T-cell (primary cell): ENCODE results near the gene RBM5. TPM values are rescaled to one million over a fixed set of nuclear protein-coding genes. Genes with fewer than 3 reads are reported as not detected.

Experiments used
- ATAC-seq, 4 experiments: fragments of 200-7000 bp in 3 of 4; fragments of 150-1000 bp in 1 of 4; cut with Tn5 transposase; replicated peaks in 1 of 4; 1 replicate in 3 of 4; 2 replicates in 1 of 4; pipeline ENCODE4 v1.10.0; 2021; ENCODE audit warnings: moderate library complexity in 3 of 4, mild to moderate bottlenecking in 2 of 4, moderate number of reproducible peaks in 1 of 4
- CTCF ChIA-PET, 2 donors: fragments of 300-600 bp; sonication (Branson Sonifier 250); formaldehyde crosslinking; loops; one replicate each; lab custom pipeline; 2022; ENCODE audit warnings: antibody characterized with exemption in 2 of 2; lab: Charles Lee
- POLR2A ChIA-PET, 2 donors: fragments of 300-600 bp; sonication (Branson Sonifier 250); formaldehyde crosslinking; loops; one replicate each; lab custom pipeline; 2022; ENCODE audit warnings: antibody characterized with exemption in 2 of 2; lab: Charles Lee
- DNase-seq, 35 experiments: peaks; one replicate each; pipeline versions ENCODE4 v3.0.0 to v3.0.0-alpha.2; 2013 to 2023
- H3K27ac ChIP-seq: one replicate; pipeline ENCODE4 v1.5.1; 2013; ENCODE audit warnings: low read length
- H3K27me3 ChIP-seq, 2 experiments: replicated peaks in 1 of 2; 1 replicate in 1 of 2; 2 replicates in 1 of 2; pipeline versions ENCODE4 v1.6.1 to v1.7.0; 2013; ENCODE audit warnings: low read length in 1 of 2, mixed read lengths in 1 of 2; ENCODE audit not compliant: control insufficient read depth in 2 of 2, insufficient read depth in 2 of 2; ENCODE audit errors: extremely low read depth in 1 of 2
- H3K36me3 ChIP-seq, 2 donors: 1 replicate in 1 of 2; 2 replicates in 1 of 2; pipeline versions ENCODE4 v1.6.1 to v1.7.0; 2013; ENCODE audit warnings: low read length in 1 of 2; ENCODE audit not compliant: control insufficient read depth in 2 of 2, insufficient read depth in 1 of 2; ENCODE audit errors: extremely low read depth in 1 of 2
- H3K4me1 ChIP-seq, 2 experiments: 1 replicate in 1 of 2; 2 replicates in 1 of 2; pipeline versions ENCODE4 v1.6.1 to v1.7.0; 2013; ENCODE audit warnings: low read length in 2 of 2, mixed read lengths in 1 of 2; ENCODE audit not compliant: insufficient read depth in 2 of 2, control insufficient read depth in 1 of 2; ENCODE audit errors: extremely low read depth in 1 of 2
- H3K4me3 ChIP-seq, 2 donors: 1 replicate in 1 of 2; 2 replicates in 1 of 2; pipeline versions ENCODE4 v1.5.1 to v1.7.0; 2013; ENCODE audit warnings: mild to moderate bottlenecking in 2 of 2, low read length in 1 of 2, moderate library complexity in 1 of 2; ENCODE audit not compliant: control insufficient read depth in 1 of 2; ENCODE audit errors: extremely low read depth in 1 of 2
- H3K9me3 ChIP-seq: 2 replicates; pipeline ENCODE4 v1.7.0; 2013
- H3K27ac Mint-ChIP-seq, 2 donors: one replicate each; pipeline ENCODE4 v1.8.0; 2020 to 2021; ENCODE audit warnings: mild to moderate bottlenecking in 2 of 2, mixed read lengths in 2 of 2
- H3K27me3 Mint-ChIP-seq, 2 donors: one replicate each; pipeline ENCODE4 v1.8.0; 2021 to 2022; ENCODE audit warnings: mixed read lengths in 2 of 2
- H3K36me3 Mint-ChIP-seq: one replicate; pipeline ENCODE4 v1.8.0; 2021; ENCODE audit warnings: mixed read lengths
- H3K4me1 Mint-ChIP-seq, 3 donors: one replicate each; pipeline ENCODE4 v1.8.0; 2020 to 2022; ENCODE audit warnings: mixed read lengths in 3 of 3, mild to moderate bottlenecking in 1 of 3
- H3K4me3 Mint-ChIP-seq, 3 donors: one replicate each; pipeline ENCODE4 v1.8.0; 2020 to 2022; ENCODE audit warnings: mild to moderate bottlenecking in 3 of 3, mixed read lengths in 3 of 3, moderate library complexity in 3 of 3
- H3K9me3 Mint-ChIP-seq, 3 donors: one replicate each; pipeline ENCODE4 v1.8.0; 2020 to 2022; ENCODE audit warnings: mixed read lengths in 3 of 3
- WGBS: methylation state at CpG from one replicate; pipeline ENCODE4 v1.1.5; 2013; ENCODE audit warnings: missing lambda C conversion rate; ENCODE audit not compliant: insufficient coverage; 5-methylcytosine and 5-hydroxymethylcytosine counted together
- total RNA-seq, 35 experiments: library from RNA in 6 of 35; stranded (reverse) in 6 of 35; fragments of 120-200 nt in 1 of 35; gene quantifications; one replicate each; pipeline versions ENCODE4 v1.2.1 to v1.2.4 and lab custom pipeline; 2013 to 2026

The RBM5 gene
- total RNA-seq, 5 donors from 2014 or later (not counting 1 experiment from before 2014, with no cell fraction given), result 293 to 354 (median 316) TPM

GRCh38 chr3:50118237-50118636 lies 29.5 kb downstream of the RBM5 start:
- no peak for DNase-seq
- H3K27ac ChIP-seq, result no peak overlapping the region
- peaks cover 0 to 4% (median 0%) of the 10 kb centered on the region in 3 donors for H3K4me1 Mint-ChIP-seq
- no peak overlapping the region for H3K4me3 Mint-ChIP-seq
- ChIA-PET CTCF (no interaction called here), POLR2A (no interaction called here)
- H3K27me3 ChIP-seq, result no peaks in the 10 kb centered on the region
- no peak overlapping the region for H3K27ac Mint-ChIP-seq
- ATAC-seq, result no peak
- no peaks in the 10 kb centered on the region for H3K9me3 Mint-ChIP-seq
- H3K4me1 ChIP-seq, result peaks cover 0 to 7% of the 10 kb centered on the region in 2 experiments
- no peaks in the 10 kb centered on the region for H3K9me3 ChIP-seq
- peaks cover 19 to 80% of the 10 kb centered on the region in 2 donors for H3K36me3 ChIP-seq
- H3K27me3 Mint-ChIP-seq, result no peaks in the 10 kb centered on the region
- H3K36me3 Mint-ChIP-seq, result peaks cover 49% of the 10 kb centered on the region
- 100% methylated on average over 3 of the region's 10 CpGs for WGBS
- no peak overlapping the region for H3K4me3 ChIP-seq

DNA sequence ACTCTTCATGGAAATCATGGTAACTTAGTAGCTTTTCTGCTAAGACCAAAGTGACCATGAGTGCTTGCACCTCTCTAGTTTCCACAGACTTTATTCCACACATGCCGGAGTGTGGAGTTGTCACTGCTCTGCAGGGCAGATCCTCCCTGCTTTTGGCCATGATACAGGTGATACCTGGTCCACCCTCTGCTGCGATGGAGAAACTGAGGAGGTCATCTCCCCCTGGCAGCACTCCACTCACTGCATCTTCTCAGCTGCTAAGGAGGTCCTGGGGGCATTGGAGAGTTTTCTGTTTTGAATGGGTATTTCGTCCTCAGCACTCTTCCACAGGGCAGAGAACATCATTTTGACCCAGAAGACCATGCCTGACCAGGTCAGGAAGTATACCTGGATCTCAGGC lies 31.1 kb downstream of the RBM5 start:
- ATAC-seq (no peak), DNase-seq (no peak)
- Mint-ChIP-seq H3K4me1 (peaks cover 0 to 4% (median 0%) of the 10 kb centered on the region in 3 donors), H3K9me3 (no peaks in the 10 kb centered on the region), H3K27me3 (no peaks in the 10 kb centered on the region), H3K27ac (no peak overlapping the region), H3K4me3 (no peak overlapping the region), H3K36me3 (peaks cover 35% of the 10 kb centered on the region)
- CTCF ChIA-PET, result interaction anchor here in 1 of 2 donors (1.5 kb wide), 1 partner anchor 127 kb away, joined by 5 read pairs; no protein-coding TSS in a partner anchor
- Histone ChIP-seq H3K27me3 (no peaks in the 10 kb centered on the region), H3K4me1 (peaks cover 0 to 11% of the 10 kb centered on the region in 2 experiments), H3K9me3 (no peaks in the 10 kb centered on the region), H3K27ac (no peak overlapping the region), H3K4me3 (no peak overlapping the region), H3K36me3 (peaks cover 15 to 65% of the 10 kb centered on the region in 2 donors)
- WGBS, result no CpG with 5 or more reads among the region's 3 CpGs
- POLR2A ChIA-PET, result interaction anchor here in 1 of 2 donors (0.6 kb wide), 1 partner anchor 16 kb away, joined by 5 read pairs; no protein-coding TSS in a partner anchor

- H3K27ac Mint-ChIP-seq, result no peak overlapping the region
- Histone ChIP-seq H3K4me1 (peaks cover 0 to 11% of the 10 kb centered on the region in 2 experiments), H3K4me3 (no peak overlapping the region), H3K27me3 (no peaks in the 10 kb centered on the region), H3K36me3 (peaks cover 15 to 57% of the 10 kb centered on the region in 2 donors), H3K9me3 (no peaks in the 10 kb centered on the region), H3K27ac (no peak overlapping the region)
- H3K36me3 Mint-ChIP-seq, result peaks cover 30% of the 10 kb centered on the region
- ChIA-PET CTCF (interaction anchor here (0.6 to 1.5 kb wide), 5 partner anchors 27 to 317 kb away, joined by 3 to 5 read pairs (median 3); partner anchors contain the start of gene INKA1 (in 1 of the 2)), POLR2A (no interaction called here)
- DNase-seq (no peak), ATAC-seq (peak in 2 of 4 experiments; percentile 6 to 7)
- WGBS, result 89% methylated on average over 8 of the region's 10 CpGs
- H3K4me1 Mint-ChIP-seq, result peaks cover 0 to 4% (median 0%) of the 10 kb centered on the region in 3 donors
- H3K4me3 Mint-ChIP-seq, result no peak overlapping the region
- no peaks in the 10 kb centered on the region for H3K9me3 Mint-ChIP-seq
- H3K27me3 Mint-ChIP-seq, result no peaks in the 10 kb centered on the region
Measured at GRCh38 chr3:50120364-50121071, 31.8 kb downstream of the RBM5 start.

- Mint-ChIP-seq H3K27me3 (no peaks in the 10 kb centered on the region), H3K27ac (no peak overlapping the region)
Measured at GRCh38 chr3:50121072-50122032, 32.6 kb downstream of the RBM5 start.

DNA sequence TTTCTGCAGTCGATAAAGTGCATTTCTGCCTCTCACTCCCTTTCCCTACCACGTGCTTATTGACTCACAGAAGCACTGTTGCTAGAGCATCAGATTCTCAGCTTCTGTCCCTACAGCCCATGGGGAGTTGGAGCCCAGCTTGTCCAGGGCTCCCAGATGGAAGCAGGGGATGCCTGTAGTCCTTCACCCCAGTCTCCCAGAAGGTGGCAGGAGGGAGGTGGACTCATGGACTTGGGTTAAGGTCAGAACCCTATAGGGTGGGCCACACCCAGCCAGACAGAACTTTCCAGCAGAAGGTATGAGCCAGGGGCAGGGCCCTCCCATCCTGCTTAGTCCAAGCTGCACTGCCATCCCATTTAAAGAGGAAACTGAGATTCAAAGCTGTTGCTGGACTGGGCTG lies 33.4 kb downstream of the RBM5 start:
- DNase-seq, result no peak
- H3K9me3 Mint-ChIP-seq, result no peaks in the 10 kb centered on the region
- peaks cover 15 to 42% of the 10 kb centered on the region in 2 donors for H3K36me3 ChIP-seq
- no peak overlapping the region for H3K27ac ChIP-seq
- peaks cover 15% of the 10 kb centered on the region for H3K36me3 Mint-ChIP-seq
- no peaks in the 10 kb centered on the region for H3K9me3 ChIP-seq
- no peak overlapping the region for H3K27ac Mint-ChIP-seq
- H3K4me1 Mint-ChIP-seq, result peaks cover 0 to 4% (median 0%) of the 10 kb centered on the region in 3 donors
- no peaks in the 10 kb centered on the region for H3K27me3 Mint-ChIP-seq
- H3K27me3 ChIP-seq, result peaks cover 0 to 2% of the 10 kb centered on the region in 2 experiments
- 100% methylated on average over 2 of the region's 2 CpGs for WGBS
- POLR2A ChIA-PET, result no interaction called here
- no peak overlapping the region for H3K4me3 ChIP-seq
- H3K4me3 Mint-ChIP-seq, result no peak overlapping the region
- CTCF ChIA-PET, result interaction anchor here in 1 of 2 donors (1.0 kb wide), 1 partner anchor 124 kb away, joined by 4 read pairs; no protein-coding TSS in a partner anchor
- no peak for ATAC-seq
- H3K4me1 ChIP-seq, result peaks cover 0 to 11% of the 10 kb centered on the region in 2 experiments

More at GRCh38 chr3:50121072-50122032, 32.6 kb downstream of the RBM5 start:
- Histone ChIP-seq H3K27ac (no peak overlapping the region), H3K9me3 (no peaks in the 10 kb centered on the region), H3K36me3 (peaks cover 15 to 49% of the 10 kb centered on the region in 2 donors), H3K4me1 (peaks cover 0 to 11% of the 10 kb centered on the region in 2 experiments), H3K4me3 (no peak overlapping the region), H3K27me3 (no peaks in the 10 kb centered on the region)
- H3K9me3 Mint-ChIP-seq, result no peaks in the 10 kb centered on the region
- peaks cover 0 to 4% (median 0%) of the 10 kb centered on the region in 3 donors for H3K4me1 Mint-ChIP-seq
- peaks cover 22% of the 10 kb centered on the region for H3K36me3 Mint-ChIP-seq
- H3K4me3 Mint-ChIP-seq, result no peak overlapping the region
- 39% methylated on average over 10 of the region's 13 CpGs for WGBS
- ChIA-PET POLR2A (no interaction called here), CTCF (interaction anchor here (0.6 to 1.5 kb wide), 3 partner anchors 28 to 126 kb away, joined by 3 to 5 read pairs (median 3); no protein-coding TSS in a partner anchor)
- DNase-seq (peak; percentile 25 to 86 (median 64)), ATAC-seq (peak; percentile 78 to 86 (median 82))
